ENCODE measurements around the gene CKS2.

DNA sequence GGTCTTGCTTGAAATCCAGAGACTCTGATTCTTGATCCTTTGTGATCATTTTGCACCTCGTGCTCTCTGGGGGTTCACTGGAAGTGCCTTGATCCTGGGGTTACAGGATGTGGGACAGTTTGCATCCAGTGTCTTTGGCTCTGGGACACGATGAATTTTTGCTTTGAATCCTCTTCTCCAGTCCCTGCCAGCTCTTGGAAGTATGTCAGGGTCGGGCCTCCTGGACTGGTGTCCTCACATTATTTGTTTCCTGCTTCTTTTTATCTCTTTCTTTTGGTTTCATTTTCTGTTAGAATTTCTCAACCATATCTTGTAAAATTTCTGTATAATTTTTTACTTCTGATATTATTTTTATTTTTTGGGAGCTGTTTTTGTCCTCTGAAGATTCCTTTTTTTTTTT, 41.5 kb downstream of the CKS2 start:
- TF ChIP-seq, protein P1, sequence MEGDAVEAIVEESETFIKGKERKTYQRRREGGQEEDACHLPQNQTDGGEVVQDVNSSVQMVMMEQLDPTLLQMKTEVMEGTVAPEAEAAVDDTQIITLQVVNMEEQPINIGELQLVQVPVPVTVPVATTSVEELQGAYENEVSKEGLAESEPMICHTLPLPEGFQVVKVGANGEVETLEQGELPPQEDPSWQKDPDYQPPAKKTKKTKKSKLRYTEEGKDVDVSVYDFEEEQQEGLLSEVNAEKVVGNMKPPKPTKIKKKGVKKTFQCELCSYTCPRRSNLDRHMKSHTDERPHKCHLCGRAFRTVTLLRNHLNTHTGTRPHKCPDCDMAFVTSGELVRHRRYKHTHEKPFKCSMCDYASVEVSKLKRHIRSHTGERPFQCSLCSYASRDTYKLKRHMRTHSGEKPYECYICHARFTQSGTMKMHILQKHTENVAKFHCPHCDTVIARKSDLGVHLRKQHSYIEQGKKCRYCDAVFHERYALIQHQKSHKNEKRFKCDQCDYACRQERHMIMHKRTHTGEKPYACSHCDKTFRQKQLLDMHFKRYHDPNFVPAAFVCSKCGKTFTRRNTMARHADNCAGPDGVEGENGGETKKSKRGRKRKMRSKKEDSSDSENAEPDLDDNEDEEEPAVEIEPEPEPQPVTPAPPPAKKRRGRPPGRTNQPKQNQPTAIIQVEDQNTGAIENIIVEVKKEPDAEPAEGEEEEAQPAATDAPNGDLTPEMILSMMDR (IDR thresholded peaks at IDR 0.05) = no peak
- no peak for TF ChIP-seq EP300 (IDR thresholded peaks at IDR 0.05)
- no peak for TF ChIP-seq POLR2A (IDR thresholded peaks at IDR 0.05)
